K562 (cell line): Measurements from ENCODE around the gene LGI4. TPM values are rescaled to one million over a fixed set of nuclear protein-coding genes. Genes with fewer than 3 reads are reported as not detected.

Source experiments
- ATAC-seq: fragments of 200-7000 bp; cut with Tn5 transposase; 3 replicates; pipeline ENCODE4 v1.9.1; 2020; ENCODE audit warnings: moderate library complexity
- BruUV-seq: library from RNA; stranded (reverse); fragments of 400-500 nt; replicated peaks from 2 replicates; lab custom pipeline; 2021; lab: Mats Ljungman, UMichigan
- CTCF ChIA-PET: fragments of 300-600 bp; formaldehyde crosslinking; extraction: SDS; loops from one replicate; lab custom pipeline; 2021; ENCODE audit warnings: low intra/inter-chr PET ratio; lab: Yijun Ruan, JAX
- POLR2A ChIA-PET: fragments of 300-600, 350-650 bp; sonication (Branson Sonifier 250); formaldehyde crosslinking; extraction: SDS; loops from one replicate; lab custom pipeline; 2021; ENCODE audit warnings: antibody characterized with exemption, inconsistent platforms; lab: Yijun Ruan, JAX
- DNase-seq, 4 experiments: peaks; one replicate each; pipeline versions ENCODE4 v3.0.0 to v3.0.0-alpha.2; 2011 to 2018; ENCODE audit warnings: low spot score in 3 of 4, mixed read lengths in 3 of 4; ENCODE audit errors: extremely low read depth in 1 of 4
- FAIRE-seq: peaks from 2 replicates; lab custom pipeline; 2011; peaks lifted over from hg19 to GRCh38; lab: Jason Lieb, UNC
- H2AFZ ChIP-seq: 2 replicates; pipeline ENCODE4 v1.6.0; 2011; ENCODE audit warnings: low read depth, low read length, control low read depth, inconsistent platforms
- H3K27ac ChIP-seq: fragments of 200-600 bp; 3 replicates; pipeline ENCODE4 v1.8.0; 2011; ENCODE audit warnings: low read depth, mild to moderate bottlenecking, control low read depth, inconsistent platforms, low read length, moderate library complexity, mixed read lengths; ENCODE audit errors: extremely low read depth
- H3K27me3 ChIP-seq, 2 experiments: fragments of 300-600 bp in 1 of 2; 2 replicates in 1 of 2; 3 replicates in 1 of 2; pipeline versions ENCODE4 v1.6.0 to v1.8.0; 2011; ENCODE audit warnings: inconsistent platforms in 2 of 2, low read length in 2 of 2, mild to moderate bottlenecking in 1 of 2, mixed read lengths in 1 of 2, moderate library complexity in 1 of 2; ENCODE audit not compliant: control insufficient read depth in 2 of 2, insufficient read depth in 2 of 2
- H3K36me3 ChIP-seq: fragments of 300-600 bp; 3 replicates; pipeline ENCODE4 v1.8.0; 2011; ENCODE audit warnings: mild to moderate bottlenecking, low read length, inconsistent platforms; ENCODE audit not compliant: control insufficient read depth, insufficient read depth
- H3K4me1 ChIP-seq, 2 experiments: fragments of 200-600 bp in 1 of 2; replicated peaks in 1 of 2; 2 replicates in 1 of 2; 3 replicates in 1 of 2; pipeline versions ENCODE4 v1.5.1 to v1.8.0; 2011; ENCODE audit warnings: inconsistent platforms in 2 of 2, low read length in 2 of 2, mild to moderate bottlenecking in 1 of 2, mixed read lengths in 1 of 2, moderate library complexity in 1 of 2; ENCODE audit not compliant: control insufficient read depth in 2 of 2, insufficient read depth in 2 of 2
- H3K4me2 ChIP-seq: 2 replicates; pipeline ENCODE4 v1.6.1; 2011; ENCODE audit warnings: low read length, control low read depth, inconsistent platforms, mixed read lengths; ENCODE audit not compliant: insufficient read depth
- H3K4me3 ChIP-seq: fragments of 200-600 bp; sonication (generic), shearing (Covaris generic); 2 replicates; pipeline ENCODE4 v1.5.1; 2016; ENCODE audit warnings: control low read depth, inconsistent platforms
- H3K79me2 ChIP-seq: fragments of 200-600 bp; 3 replicates; pipeline ENCODE4 v1.8.0; 2011; ENCODE audit warnings: low read length, inconsistent platforms; ENCODE audit not compliant: control insufficient read depth, insufficient read depth
- H3K9ac ChIP-seq, 2 experiments: 2 replicates each; pipeline versions ENCODE4 v1.6.0 to v1.6.1; 2011; ENCODE audit warnings: low read depth in 2 of 2, low read length in 2 of 2, control low read depth in 1 of 2, inconsistent platforms in 1 of 2, mild to moderate bottlenecking in 1 of 2, mixed read lengths in 1 of 2; ENCODE audit not compliant: insufficient read depth in 1 of 2
- H3K9me1 ChIP-seq: one replicate; pipeline ENCODE4 v1.6.0; 2011; ENCODE audit warnings: inconsistent platforms, mild to moderate bottlenecking, low read length, moderate library complexity; ENCODE audit not compliant: control insufficient read depth, insufficient read depth
- H3K9me3 ChIP-seq: replicated peaks from 2 replicates; pipeline ENCODE4 v1.5.1; 2011; ENCODE audit warnings: low read depth, low read length, inconsistent platforms; ENCODE audit not compliant: control insufficient read depth, insufficient read depth
- H4K20me1 ChIP-seq: replicated peaks from 2 replicates; pipeline ENCODE4 v1.6.1; 2011; ENCODE audit warnings: low read length, inconsistent platforms, mixed read lengths; ENCODE audit not compliant: control insufficient read depth, insufficient read depth
- BMI1 ChIP-seq: fragments of 150-350 bp; IDR thresholded peaks from 2 replicates; pipeline ENCODE4 v1.6.1; 2014; ENCODE audit warnings: low read length
- ELF4 ChIP-seq: fragments of 450-650 bp; formaldehyde crosslinking; IDR thresholded peaks from 2 replicates; pipeline ENCODE4 v1.4.0; 2022; ENCODE audit warnings: missing genetic modification characterization
- HNRNPUL1 ChIP-seq: fragments of 200-400 bp; formaldehyde crosslinking; IDR thresholded peaks from 2 replicates; pipeline ENCODE4 v1.6.1; 2017; ENCODE audit warnings: low read length
- MIER1 ChIP-seq: fragments of 450-650 bp; IDR thresholded peaks from 2 replicates; pipeline ENCODE4 v1.6.1; 2016; ENCODE audit warnings: antibody characterized with exemption, mild to moderate bottlenecking, low read depth
- PKNOX1 ChIP-seq: fragments of 450-650 bp; IDR thresholded peaks from 2 replicates; pipeline ENCODE4 v1.6.1; 2016
- RAD21 ChIP-seq, 2 experiments: fragments of 250-450 bp in 1 of 2; fragments of 450-650 bp in 1 of 2; sonication (Bioruptor Pico) in 1 of 2; formaldehyde crosslinking in 1 of 2; IDR thresholded peaks in 1 of 2; conservative IDR thresholded peaks in 1 of 2; 2 replicates each; pipeline versions ENCODE4 v1.4.0 to v1.8.0; 2020 to 2022; ENCODE audit warnings: mild to moderate bottlenecking in 2 of 2, moderate library complexity in 1 of 2
- SMAD3 ChIP-seq: fragments of 450-650 bp; formaldehyde crosslinking; conservative IDR thresholded peaks from 2 replicates; pipeline ENCODE4 v1.4.0; 2020; ENCODE audit warnings: mild to moderate bottlenecking
- XRCC3 ChIP-seq: fragments of 450-650 bp; IDR thresholded peaks from 2 replicates; pipeline ENCODE4 v1.6.1; 2017; ENCODE audit warnings: mild to moderate bottlenecking, moderate library complexity
- ZNF24 ChIP-seq: fragments of 450-650 bp; IDR thresholded peaks from 2 replicates; pipeline ENCODE4 v1.6.1; 2016
- ZNF398 ChIP-seq: fragments of 250-450 bp; sonication (Bioruptor Pico); IDR thresholded peaks from 2 replicates; pipeline ENCODE4 v1.8.0; 2021; ENCODE audit warnings: moderate library complexity, mild to moderate bottlenecking, inconsistent platforms
- WGBS: fragments of 100-300 bp; shearing (Covaris generic); methylation state at CpG from one replicate; pipeline ENCODE4 v1.1.6; 2016; ENCODE audit warnings: low coverage, mixed read lengths; ENCODE audit not compliant: insufficient coverage; ENCODE audit errors: missing lambda C conversion rate; 5-methylcytosine and 5-hydroxymethylcytosine counted together
- in situ Hi-C: fragments of 300-500 bp; cut with MboI; formaldehyde crosslinking; loops from 4 replicates; pipeline ENCODE4 v1.15.0; 2018; ENCODE audit warnings: inconsistent platforms, mixed read lengths
- intact Hi-C: fragments of 100-400 bp; cut with micrococcal nuclease; formaldehyde crosslinking; loops from 2 replicates; pipeline ENCODE4 v1.14.2; 2022
- polyA plus RNA-seq, 8 experiments: library from polyadenylated mRNA; depleted of rRNA in 4 of 8; stranded (reverse) in 5 of 8; unstranded in 3 of 8; fragments of >200 nt; fragmentation: Nextera tagmentation in 2 of 8; fragmentation: Illumina TruSeq in 1 of 8; extraction: Ambion mirVana in 2 of 8; extraction: Trizol in 1 of 8; gene quantifications; 2 replicates each; pipeline versions ENCODE4 v1.2.1 to v1.2.3, GENCODE V29; 2011 to 2014; ENCODE audit warnings: inconsistent platforms in 1 of 8, missing spikeins in 1 of 8
- total RNA-seq, 7 experiments: library from RNA; depleted of rRNA in 6 of 7; stranded (reverse); fragments of >200 nt in 6 of 7; fragmentation: Illumina TruSeq in 2 of 7; extraction: Trizol in 2 of 7; gene quantifications; 2 replicates each; pipeline versions ENCODE4 v1.2.1 to v1.2.3, GENCODE V29; 2011 to 2021; ENCODE audit warnings: low replicate concordance in 1 of 7

LGI4 gene
- total and polyA plus RNA-seq, 9 of the 15 experiments (the other 6 are each of a cell fraction or from before 2014, with no cell fraction given) = 0.14 to 0.30 (median 0.24) TPM; not detected in 4

DNA sequence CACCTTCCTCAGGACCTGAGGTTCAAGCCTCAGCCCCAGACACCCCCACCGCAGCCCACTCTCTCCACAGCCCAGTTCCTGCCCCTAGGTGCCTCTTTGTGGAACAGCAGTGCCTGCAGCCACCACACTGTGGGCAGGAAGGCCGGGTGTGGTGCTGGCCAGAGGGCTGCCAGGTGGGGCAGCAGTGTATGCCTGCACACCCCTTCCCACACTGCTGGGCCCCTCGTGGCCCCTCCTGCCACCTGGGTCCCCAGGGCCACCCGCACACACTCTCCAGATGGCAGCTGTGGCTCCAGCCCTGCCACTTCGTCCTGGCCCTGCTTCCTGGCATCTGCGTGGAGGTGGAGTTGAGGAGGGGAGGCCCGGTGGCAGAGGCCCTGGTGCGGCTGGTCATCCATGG lies 58.2 kb downstream of the LGI4 start:
- ChIA-PET POLR2A (no interaction called here), CTCF (interaction anchor here (0.6 kb wide), 1 partner anchor 537 kb away, joined by 3 read pairs; no protein-coding TSS in a partner anchor)
- DNase-seq (no peak), ATAC-seq (no peak), FAIRE-seq (no peak)
- Histone ChIP-seq H3K4me3 (no peak overlapping the region), H3K36me3 (no peaks in the 10 kb centered on the region), H3K9me1 (no peaks in the 10 kb centered on the region), H3K9me3 (no peaks in the 10 kb centered on the region), H3K27me3 (peaks cover 37 to 76% of the 10 kb centered on the region in 2 experiments; a peak in 4 of 5 replicates), H3K9ac (no peak overlapping the region), H3K27ac (no peak overlapping the region), H2AFZ (no peak overlapping the region), H3K4me1 (peaks cover 0 to 32% of the 10 kb centered on the region in 2 experiments; a peak in 2 of 5 replicates), H4K20me1 (no peaks in the 10 kb centered on the region), H3K4me2 (no peak overlapping the region), H3K79me2 (no peaks in the 10 kb centered on the region)
- no TSS peak for BruUV-seq
- in situ Hi-C loops = no loop called here
- TF ChIP-seq XRCC3 (no peak), PKNOX1 (no peak), ZNF398 (CRISPR knock-in tag) (no peak), RAD21 (CRISPR knock-in tag; conservative IDR thresholded peaks at IDR 0.05 in 1 of 2, IDR thresholded peaks at IDR 0.05 in 1 of 2) (no peak), SMAD3 (CRISPR knock-in tag) (no peak), ELF4 (no peak), ZNF24 (no peak), MIER1 (no peak), HNRNPUL1 (no peak), BMI1 (no peak)
- intact Hi-C loops = no loop called here
- WGBS = 14% methylated on average over 8 of the region's 8 CpGs
